Retina (tissue), 1 donor: ENCODE measurements around the gene SCN1A.
"Not testable (repeated sequence)": the region's sequence is repeated elsewhere in the genome, so short reads cannot be mapped to it uniquely, and the experiment has no call there.

Source experiments
- DNase-seq: peaks from one replicate; pipeline ENCODE4 v3.0.0-alpha.2; 2016

Gene SCN1A

GRCh38 chr2:166127217-166128155 lies at the start of gene SCN1A:
Gene SCN1A, minus strand, starts transcription at chr2:166128020. Its CDS starts 54,399 bp downstream, at chr2:166073621.
- DNase-seq: peak; percentile 71

- DNase-seq: no peak
Observed at GRCh38 chr2:166173263-166173662, 45.4 kb upstream of the SCN1A start.

GRCh38 chr2:166171216-166171615 lies 43.4 kb upstream of the SCN1A start:
- no peak for DNase-seq

- no peak for DNase-seq
Observed at GRCh38 chr2:166170356-166170755, 42.5 kb upstream of the SCN1A start.

GRCh38 chr2:166167449-166167848 lies 39.6 kb upstream of the SCN1A start:
- DNase-seq: no peak

GRCh38 chr2:166163775-166164174 lies 36.0 kb upstream of the SCN1A start:
- DNase-seq: no peak

GRCh38 chr2:166158546-166158945 lies 30.7 kb upstream of the SCN1A start:
- no peak for DNase-seq

GRCh38 chr2:166157578-166157977 lies 29.8 kb upstream of the SCN1A start:
- DNase-seq: no peak

GRCh38 chr2:166156985-166157490 lies 29.2 kb upstream of the SCN1A start:
- no peak for DNase-seq

GRCh38 chr2:166155589-166155988 lies 27.8 kb upstream of the SCN1A start:
- no peak for DNase-seq

- DNase-seq: no peak
Observed at GRCh38 chr2:166154685-166155338, 27.0 kb upstream of the SCN1A start.

- DNase-seq: no peak
Observed at GRCh38 chr2:166152064-166152463, 24.2 kb upstream of the SCN1A start.

- DNase-seq: peak; percentile 21
Observed at GRCh38 chr2:166148500-166149400, 20.9 kb upstream of the SCN1A start.

GRCh38 chr2:166147883-166148282 lies 20.1 kb upstream of the SCN1A start:
- DNase-seq: no peak

GRCh38 chr2:166144071-166144470 lies 16.3 kb upstream of the SCN1A start:
- no peak for DNase-seq

GRCh38 chr2:166140932-166141331 lies 13.1 kb upstream of the SCN1A start:
- DNase-seq: no peak

GRCh38 chr2:166140475-166140874 lies 12.7 kb upstream of the SCN1A start:
- DNase-seq: no peak

GRCh38 chr2:166139479-166139878 lies 11.7 kb upstream of the SCN1A start:
- not testable (repeated sequence) for DNase-seq

- DNase-seq: no peak
Observed at GRCh38 chr2:166138667-166139066, 10.8 kb upstream of the SCN1A start.

- DNase-seq: no peak
Observed at GRCh38 chr2:166138144-166138543, 10.3 kb upstream of the SCN1A start.

- DNase-seq: no peak
Observed at GRCh38 chr2:166137331-166137730, 9.5 kb upstream of the SCN1A start.

GRCh38 chr2:166135849-166136258 lies 8.0 kb upstream of the SCN1A start:
- DNase-seq: no peak
